GM12878 (cell line): ENCODE results near the gene SMPD4.

Experiments
- BACH1 ChIP-seq: fragments of 450-650 bp; IDR thresholded peaks from 2 replicates; pipeline ENCODE4 v1.6.1; 2017; ENCODE audit warnings: mild to moderate bottlenecking, borderline replicate concordance
- CTCF ChIP-seq, 3 experiments: IDR thresholded peaks in 2 of 3; conservative IDR thresholded peaks in 1 of 3; 2 replicates each; pipeline ENCODE4 v1.5.1; 2011; ENCODE audit warnings: low read depth in 3 of 3, low read length in 3 of 3, mild to moderate bottlenecking in 3 of 3, control low read depth in 2 of 3, moderate library complexity in 2 of 3, inconsistent platforms in 1 of 3, mixed read lengths in 1 of 3; ENCODE audit not compliant: control insufficient read depth in 2 of 3, insufficient read depth in 1 of 3; ENCODE audit errors: extremely low read depth in 1 of 3
- ESRRA ChIP-seq: IDR thresholded peaks from 2 replicates; pipeline ENCODE4 v1.6.1; 2012; ENCODE audit warnings: mild to moderate bottlenecking, low read length, improper control_type of control experiment
- EZH2 ChIP-seq: IDR thresholded peaks from 2 replicates; pipeline ENCODE4 v1.6.1; 2012; ENCODE audit warnings: low read depth, mild to moderate bottlenecking, control low read depth, inconsistent platforms, low read length, borderline replicate concordance; ENCODE audit not compliant: control insufficient read depth
- MXI1 ChIP-seq: fragments of 150-350 bp; IDR thresholded peaks from 2 replicates; pipeline ENCODE4 v1.6.1; 2011; ENCODE audit warnings: low read depth, mild to moderate bottlenecking, inconsistent platforms, low read length, improper control_type of control experiment
- RAD21 ChIP-seq: IDR thresholded peaks from 2 replicates; pipeline ENCODE4 v1.6.1; 2011; ENCODE audit warnings: mild to moderate bottlenecking, low read depth, low read length, moderate library complexity; ENCODE audit not compliant: insufficient read depth
- ZBTB4 ChIP-seq: fragments of 450-650 bp; formaldehyde crosslinking; IDR thresholded peaks from 2 replicates; pipeline ENCODE4 v1.4.0; 2022; ENCODE audit warnings: mild to moderate bottlenecking, moderate library complexity

- TF ChIP-seq ZBTB4 (CRISPR knock-in tag): no peak
- TF ChIP-seq MXI1: no peak
- TF ChIP-seq ESRRA: no peak
- no peak for TF ChIP-seq CTCF (IDR thresholded peaks at IDR 0.05 in 2 of 3, conservative IDR thresholded peaks at IDR 0.05 in 1 of 3; ENCODE audit: control insufficient read depth in 2 of 3, extremely low read depth in 1 of 3, insufficient read depth in 1 of 3, low read depth in 3 of 3, low read length in 3 of 3)
- TF ChIP-seq EZH2: no peak
- no peak for TF ChIP-seq BACH1
- no peak for TF ChIP-seq RAD21
Observed at GRCh38 chr2:130198343-130198742, 16.9 kb upstream of the SMPD4 start, which contains the start of gene TUBA3E.
